Measurements from ENCODE around the gene ENDOD1. TPM values are rescaled to one million over a fixed set of nuclear protein-coding genes. Genes with fewer than 3 reads are reported as not detected.

The ENDOD1 gene
- total RNA-seq, 1 experiment from 2014 or later: 46.8 TPM

DNA sequence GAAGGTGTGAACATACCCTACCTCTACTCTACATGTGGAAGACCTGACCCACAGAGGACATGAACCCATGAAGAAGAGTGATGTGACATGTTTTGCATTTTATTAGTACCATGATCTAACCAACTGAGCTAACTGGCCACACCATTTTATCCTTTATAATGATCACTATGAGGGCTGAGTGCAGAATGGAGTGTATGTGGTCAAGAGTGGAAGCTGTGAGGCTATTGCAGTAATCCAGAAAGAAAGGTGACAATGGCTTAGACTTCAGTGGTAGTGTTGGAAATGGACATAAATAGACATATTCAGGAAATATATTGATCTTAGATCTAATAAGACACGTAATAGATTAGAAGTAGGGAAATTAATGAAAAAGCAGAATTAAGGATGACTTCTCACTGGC, 19.2 kb upstream of the ENDOD1 start:
- in situ Hi-C loops (cut with HindIII; ENCODE audit: low pct_unique_long_range_greater_than_20kb, low sequenced_read_pairs): no loop called here
- no peak for DNase-seq (ENCODE audit: low read depth, low spot score)

DNA sequence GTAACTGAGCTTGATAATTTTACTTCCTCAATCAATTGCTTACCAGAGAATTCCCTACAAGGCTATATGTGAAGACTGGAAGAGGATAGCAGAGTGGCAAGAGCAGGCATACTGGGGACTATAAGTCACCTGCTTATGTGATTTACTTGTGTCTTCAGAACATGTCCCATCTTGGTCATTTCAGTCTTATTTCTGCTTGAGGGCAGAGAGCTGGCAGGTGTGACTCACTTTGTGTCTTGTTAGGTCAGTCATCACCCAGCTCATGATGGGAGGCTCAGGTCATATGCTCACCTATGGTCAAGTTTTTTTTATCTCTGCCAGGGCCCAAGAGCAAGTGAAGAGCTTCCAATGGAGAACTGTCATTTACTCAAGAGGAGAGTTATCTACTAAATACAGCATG, 16.7 kb upstream of the ENDOD1 start:
- in situ Hi-C loops (cut with HindIII; ENCODE audit: low pct_unique_long_range_greater_than_20kb, low sequenced_read_pairs): no loop called here
- DNase-seq (ENCODE audit: low read depth, low spot score): no peak

DNA sequence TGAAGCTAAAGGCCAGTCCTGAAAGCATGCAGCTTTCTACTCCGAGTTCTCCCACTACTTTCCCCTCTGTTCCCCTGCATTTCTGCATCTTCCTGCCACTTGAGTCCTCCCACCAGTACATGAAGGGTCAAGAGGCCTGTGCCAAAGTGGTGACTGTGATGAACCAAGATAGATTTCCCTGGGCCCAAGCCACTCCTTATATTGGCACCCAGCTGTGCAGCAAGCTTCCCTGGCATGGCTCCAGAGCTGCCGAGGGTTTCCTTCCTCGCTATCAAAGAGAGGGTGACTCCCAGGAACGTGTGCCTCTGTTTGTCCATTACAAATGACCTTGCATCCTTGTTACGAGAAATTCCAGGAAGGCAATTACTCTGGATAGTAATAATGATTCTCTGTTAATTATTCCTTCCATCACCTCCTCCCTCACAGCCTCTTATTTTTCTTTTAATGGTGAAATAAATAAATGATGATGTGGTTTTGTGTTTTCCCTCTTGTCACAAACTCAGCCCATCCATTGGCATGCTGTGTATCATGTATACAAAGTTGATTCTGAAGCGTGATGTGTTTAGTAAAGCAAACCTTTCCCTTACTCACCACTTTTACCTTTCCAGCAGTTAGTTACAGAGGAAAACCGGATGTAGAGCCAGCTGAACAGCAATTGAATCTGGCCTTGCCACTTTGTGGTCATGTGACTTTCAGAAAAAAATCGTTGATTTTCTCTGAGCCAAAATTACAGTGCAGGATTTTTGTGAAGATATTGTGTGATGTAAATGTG, 14.7 kb upstream of the ENDOD1 start:
- no peak for DNase-seq (ENCODE audit: low read depth, low spot score)
- in situ Hi-C loops (cut with HindIII; ENCODE audit: low pct_unique_long_range_greater_than_20kb, low sequenced_read_pairs): no loop called here

DNA sequence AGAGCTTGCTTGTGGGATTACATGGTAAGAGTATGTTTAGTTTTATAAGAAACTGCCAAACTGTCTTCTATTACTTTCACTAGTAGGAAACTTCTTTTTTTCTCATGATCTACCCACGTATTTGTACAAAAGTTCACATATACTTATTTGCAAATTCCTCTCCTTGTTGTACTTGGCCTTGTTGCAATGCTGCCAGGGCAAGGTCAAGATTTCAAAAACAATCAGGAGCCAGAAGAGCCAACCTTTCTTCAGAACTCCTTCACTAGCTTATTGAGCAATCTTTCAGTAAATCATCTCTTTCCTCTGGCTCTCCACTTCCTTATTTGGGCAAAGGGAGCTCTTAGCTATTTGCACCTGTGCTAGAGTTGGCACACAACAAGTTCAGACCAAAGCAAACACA, 13.2 kb upstream of the ENDOD1 start:
- in situ Hi-C loops (cut with HindIII; ENCODE audit: low pct_unique_long_range_greater_than_20kb, low sequenced_read_pairs): no loop called here

DNA sequence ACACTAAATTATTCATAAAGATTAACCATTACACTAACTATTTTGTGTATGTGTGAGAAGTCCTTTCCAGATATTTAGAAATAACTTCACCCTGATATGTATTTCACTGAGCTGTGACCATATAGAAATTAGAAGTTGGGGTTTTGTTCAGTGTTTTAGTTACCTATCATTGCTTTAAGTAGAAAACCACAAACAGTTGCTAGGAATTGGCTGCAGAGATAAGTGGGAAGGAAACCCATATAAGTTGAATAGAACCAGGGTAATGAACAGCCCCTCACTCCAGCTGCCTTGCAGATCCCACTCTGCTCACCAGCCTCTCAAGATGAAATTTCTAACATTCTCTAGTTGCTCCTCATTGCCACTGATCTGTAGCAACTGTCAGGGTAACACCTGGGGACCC, 12.7 kb upstream of the ENDOD1 start:
- in situ Hi-C loops (cut with HindIII; ENCODE audit: low pct_unique_long_range_greater_than_20kb, low sequenced_read_pairs): no loop called here
- DNase-seq (ENCODE audit: low read depth, low spot score): no peak

More for the DNA sequence above, 13.2 kb upstream of the ENDOD1 start:
- no peak for DNase-seq (ENCODE audit: low read depth, low spot score)

DNA sequence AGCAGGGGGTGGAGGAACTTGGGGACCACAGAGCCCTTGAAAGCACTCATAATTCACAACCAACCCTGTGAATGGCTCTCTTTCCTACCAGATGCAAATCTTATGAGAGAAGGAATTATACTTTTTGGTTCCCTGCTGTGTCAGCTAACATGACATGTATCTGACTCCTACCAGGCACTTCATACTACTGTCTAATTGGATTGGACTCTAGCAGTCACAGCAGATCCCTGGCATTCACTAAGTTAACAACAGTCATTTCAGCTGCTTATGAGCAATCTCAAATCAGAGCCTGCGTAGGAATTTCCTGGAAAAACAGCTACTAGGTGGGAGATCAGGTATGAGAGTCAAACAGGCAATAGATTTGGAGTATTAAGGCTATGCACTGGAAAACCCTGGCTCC, 11.1 kb upstream of the ENDOD1 start:
- in situ Hi-C loops (cut with HindIII; ENCODE audit: low pct_unique_long_range_greater_than_20kb, low sequenced_read_pairs): no loop called here
- no peak for DNase-seq (ENCODE audit: low read depth, low spot score)

DNA sequence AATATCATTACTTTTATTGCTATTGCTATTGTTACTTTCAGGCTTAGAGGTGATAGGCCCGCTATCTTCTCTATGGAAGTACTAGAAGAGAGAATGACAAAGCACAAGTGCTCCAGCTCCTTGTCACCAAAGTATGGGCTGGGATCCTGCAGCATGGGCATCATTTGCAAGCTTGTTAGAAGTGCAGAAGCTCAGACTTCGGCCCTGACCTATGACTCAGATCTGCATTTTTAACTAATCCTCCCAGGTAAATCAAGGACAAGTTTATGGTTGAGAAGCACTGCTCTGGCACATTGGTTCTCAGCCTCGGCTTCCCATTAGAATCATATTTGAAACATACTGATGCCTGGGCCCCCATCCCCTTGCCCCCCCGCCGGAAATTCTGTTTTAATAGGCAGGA, 8.6 kb upstream of the ENDOD1 start:
- in situ Hi-C loops (cut with HindIII; ENCODE audit: low pct_unique_long_range_greater_than_20kb, low sequenced_read_pairs): no loop called here
- no peak for DNase-seq (ENCODE audit: low read depth, low spot score)

DNA sequence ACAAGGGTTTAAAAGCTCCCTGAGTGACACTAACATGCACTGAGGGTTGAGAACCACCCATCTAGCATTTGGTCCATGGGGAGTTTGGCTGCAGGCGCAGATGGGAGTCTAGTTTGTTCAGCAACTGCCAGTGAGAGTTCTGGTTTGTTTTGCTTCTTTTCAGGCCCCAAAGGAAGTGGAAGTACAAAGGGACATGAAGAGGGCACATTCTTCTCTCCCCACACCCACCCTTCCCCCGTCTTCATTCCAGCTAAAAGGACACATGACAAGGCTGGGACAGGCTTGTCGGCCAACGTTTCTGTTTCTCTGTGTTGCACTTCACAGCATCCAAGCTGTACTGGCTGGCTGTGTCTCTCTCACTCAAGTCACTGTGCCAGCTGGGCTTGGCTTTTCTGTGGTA, 8.2 kb upstream of the ENDOD1 start:
- in situ Hi-C loops (cut with HindIII; ENCODE audit: low pct_unique_long_range_greater_than_20kb, low sequenced_read_pairs): no loop called here
- DNase-seq (ENCODE audit: low read depth, low spot score): no peak

DNA sequence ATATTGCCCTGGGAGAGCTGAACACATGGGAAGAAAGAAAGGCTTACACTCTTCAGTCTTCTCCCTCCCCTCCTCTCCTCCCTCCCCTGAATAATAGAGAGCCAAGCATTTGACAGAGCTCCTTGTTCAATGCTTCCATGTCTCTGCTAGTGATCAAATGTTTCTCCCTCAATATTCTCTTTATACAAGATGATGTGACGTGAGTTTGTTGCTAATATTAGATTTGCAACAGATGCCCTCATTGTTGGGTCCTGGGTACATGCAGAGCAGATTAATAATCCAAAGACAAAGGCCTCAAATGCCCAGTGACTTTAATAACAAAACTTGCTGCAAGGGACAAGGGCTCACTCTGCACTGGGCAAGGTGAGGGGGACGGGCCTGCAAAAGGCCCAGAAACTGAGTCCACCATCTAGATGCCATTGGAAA, 7.1 kb upstream of the ENDOD1 start:
- in situ Hi-C loops (cut with HindIII; ENCODE audit: low pct_unique_long_range_greater_than_20kb, low sequenced_read_pairs): no loop called here

DNA sequence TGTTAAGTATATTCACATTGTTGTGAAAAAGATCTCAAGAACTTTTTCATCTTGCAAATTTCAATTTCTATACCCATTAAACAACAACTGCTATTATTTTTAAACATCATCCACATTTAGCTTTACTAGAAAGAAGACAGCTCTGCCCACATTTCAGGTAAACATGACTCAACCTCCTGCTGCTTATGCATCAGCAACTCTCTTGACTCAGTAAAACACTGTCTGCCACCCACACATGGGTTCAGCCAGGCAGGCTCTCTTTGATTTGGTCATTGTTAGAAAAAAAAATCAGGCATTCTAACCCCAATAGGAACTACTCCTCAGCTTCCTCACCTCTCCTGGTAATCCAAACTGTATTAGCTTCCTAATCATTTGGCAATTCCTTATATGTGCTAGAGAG, 5.1 kb upstream of the ENDOD1 start:
- no peak for DNase-seq (ENCODE audit: low read depth, low spot score)
- in situ Hi-C loops (cut with HindIII; ENCODE audit: low pct_unique_long_range_greater_than_20kb, low sequenced_read_pairs): no loop called here

More for the DNA sequence above, 7.1 kb upstream of the ENDOD1 start:
- peak; percentile 72 for DNase-seq (ENCODE audit: low read depth, low spot score)

DNA sequence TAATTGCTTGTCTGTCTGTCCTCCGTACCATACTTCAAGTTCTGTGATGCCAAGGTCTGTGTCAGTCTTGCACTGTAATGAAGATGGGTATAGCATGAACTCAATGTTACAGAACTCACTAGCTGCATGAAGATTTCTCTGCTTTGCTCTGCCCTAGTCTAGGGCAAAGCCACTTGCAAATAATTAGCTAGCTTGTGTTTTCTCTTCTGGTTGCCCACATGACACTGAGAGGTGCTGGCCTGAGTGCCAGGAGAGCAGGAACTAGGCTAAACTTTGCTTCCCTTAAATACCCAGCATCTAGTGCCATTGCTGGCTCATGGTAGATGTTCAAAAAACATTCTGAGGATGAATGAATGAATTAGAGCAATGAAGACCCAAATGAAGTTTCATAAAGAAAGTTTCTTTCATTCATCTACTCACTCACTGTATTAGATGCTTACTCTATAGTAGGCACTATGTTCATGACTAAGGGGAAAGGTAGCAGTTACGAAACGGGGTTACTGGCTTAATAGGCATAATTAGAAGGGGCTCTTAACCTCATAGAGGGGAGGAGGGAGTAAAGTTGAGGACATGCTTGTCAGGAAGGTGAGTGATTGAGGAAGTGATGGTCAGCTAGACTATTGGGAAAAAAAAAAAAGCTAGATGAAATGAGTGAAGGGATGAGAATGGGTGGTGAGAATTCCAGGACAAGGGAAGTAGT, 4.4 kb upstream of the ENDOD1 start:
- in situ Hi-C loops (cut with HindIII; ENCODE audit: low pct_unique_long_range_greater_than_20kb, low sequenced_read_pairs): no loop called here
- DNase-seq (ENCODE audit: low read depth, low spot score): no peak

DNA sequence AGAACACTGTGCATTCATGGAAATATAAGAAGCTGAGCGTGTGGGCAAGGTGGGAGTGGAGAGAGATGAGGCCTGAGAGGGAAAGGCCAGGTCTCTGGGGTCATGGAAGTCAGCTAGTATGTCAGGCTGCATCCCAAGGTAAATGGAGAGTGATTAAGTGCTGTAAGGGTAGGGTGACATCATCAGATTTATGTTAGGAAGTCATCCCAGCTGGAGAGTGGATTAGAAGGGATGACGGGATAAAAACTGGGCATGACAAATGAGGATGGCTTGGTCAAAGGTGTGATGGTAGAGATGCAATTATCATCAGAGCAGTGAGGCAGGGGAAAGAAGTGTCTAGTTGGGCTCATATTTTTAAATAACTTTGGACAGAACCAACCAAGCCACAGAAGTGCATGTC, 3.5 kb upstream of the ENDOD1 start:
- no peak for DNase-seq (ENCODE audit: low read depth, low spot score)
- in situ Hi-C loops (cut with HindIII; ENCODE audit: low pct_unique_long_range_greater_than_20kb, low sequenced_read_pairs): no loop called here

DNA sequence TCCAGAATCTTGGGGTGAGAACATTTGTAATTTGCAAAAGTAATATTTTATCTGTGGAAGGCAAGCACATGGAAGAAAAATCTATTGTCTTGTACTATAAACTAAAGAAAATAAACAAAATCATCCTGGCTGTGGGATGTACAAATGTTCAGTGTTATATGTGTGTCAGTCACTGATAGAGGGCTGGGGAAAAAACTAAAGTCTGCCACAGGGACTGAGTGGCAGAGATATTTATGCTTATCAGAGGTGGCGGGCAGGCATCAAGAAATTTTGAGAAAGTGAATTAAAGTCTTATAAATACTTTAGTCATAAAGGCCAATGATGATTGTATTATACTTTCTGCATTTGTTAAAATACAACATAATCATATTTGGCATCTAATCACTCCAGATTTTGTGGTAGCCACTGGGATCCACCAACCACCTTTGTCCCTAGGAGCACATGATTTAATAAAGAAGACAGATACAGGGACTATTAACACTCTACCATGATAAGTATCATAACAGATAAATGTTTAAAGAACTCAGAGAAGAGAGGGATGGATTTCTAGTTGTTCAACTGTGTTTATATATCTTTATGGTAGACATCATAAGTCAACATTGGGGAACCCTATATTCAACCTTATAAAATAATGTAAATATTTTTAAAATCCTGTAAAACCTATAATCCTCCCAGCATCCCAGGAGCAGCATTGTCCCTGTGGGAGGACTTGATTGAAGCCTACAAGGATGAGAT, 2.6 kb upstream of the ENDOD1 start:
- no peak for DNase-seq (ENCODE audit: low read depth, low spot score)
- in situ Hi-C loops (cut with HindIII; ENCODE audit: low pct_unique_long_range_greater_than_20kb, low sequenced_read_pairs): no loop called here

DNA sequence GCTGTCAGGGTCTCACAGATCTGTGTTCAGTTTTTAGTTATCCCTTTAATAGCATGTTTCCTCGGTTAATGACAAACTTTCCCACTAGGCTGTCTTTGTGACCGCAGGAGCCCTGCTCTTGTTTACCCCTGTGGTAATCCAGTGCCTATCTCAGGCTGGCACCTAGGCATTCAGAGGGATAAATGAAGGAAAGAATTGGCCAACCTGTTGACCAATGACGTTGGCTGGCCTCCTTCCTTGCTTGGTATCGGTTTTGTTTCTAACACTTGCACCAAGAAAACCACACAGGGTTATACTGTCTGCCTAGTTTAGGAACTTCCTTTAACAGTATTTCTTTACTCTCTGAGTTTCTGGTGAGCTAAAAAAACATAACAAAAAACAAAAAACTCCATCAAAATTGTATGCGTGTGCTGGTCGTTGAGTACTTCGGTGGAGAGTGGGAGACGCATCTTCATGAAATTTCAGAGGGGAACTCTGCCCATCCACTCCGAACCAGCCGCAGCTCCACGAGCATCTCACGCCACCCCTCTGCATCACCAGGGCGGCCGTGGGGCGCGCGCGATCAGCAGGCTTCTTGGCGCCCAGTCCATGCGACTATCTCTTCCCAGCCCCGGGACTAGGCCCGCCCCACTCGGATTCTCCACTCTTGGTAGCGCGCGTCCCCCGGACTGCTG, 563 bp upstream of the ENDOD1 start:
- in situ Hi-C loops (cut with HindIII; ENCODE audit: low pct_unique_long_range_greater_than_20kb, low sequenced_read_pairs): no loop called here
- no peak for DNase-seq (ENCODE audit: low read depth, low spot score)

DNA sequence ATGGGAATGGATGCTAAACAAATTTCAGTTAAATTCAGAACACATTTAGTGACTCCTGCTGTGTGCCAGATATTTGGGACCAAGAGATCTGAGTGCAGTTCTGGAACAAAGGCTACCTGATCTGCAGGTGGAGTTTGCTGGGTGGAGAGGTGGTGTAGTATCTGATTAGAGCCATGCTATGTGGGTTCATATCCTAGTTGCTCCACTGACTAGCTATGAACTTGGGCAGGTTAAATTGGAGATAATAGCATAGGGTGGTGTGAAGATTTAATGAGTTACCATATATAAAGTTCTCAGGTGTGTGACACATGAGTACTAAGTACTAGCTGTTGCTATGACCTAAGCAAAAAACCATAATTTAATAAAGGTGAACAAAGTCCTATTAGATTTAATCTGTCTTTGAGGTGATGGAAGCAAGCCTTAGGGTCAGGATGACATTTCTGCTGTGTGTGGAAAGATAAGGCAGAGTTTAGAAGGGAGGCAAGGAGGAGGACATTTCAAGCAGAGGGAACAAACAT, 2.1 kb downstream of the ENDOD1 start:
- in situ Hi-C loops (cut with HindIII; ENCODE audit: low pct_unique_long_range_greater_than_20kb, low sequenced_read_pairs): no loop called here
- DNase-seq (ENCODE audit: low read depth, low spot score): no peak

DNA sequence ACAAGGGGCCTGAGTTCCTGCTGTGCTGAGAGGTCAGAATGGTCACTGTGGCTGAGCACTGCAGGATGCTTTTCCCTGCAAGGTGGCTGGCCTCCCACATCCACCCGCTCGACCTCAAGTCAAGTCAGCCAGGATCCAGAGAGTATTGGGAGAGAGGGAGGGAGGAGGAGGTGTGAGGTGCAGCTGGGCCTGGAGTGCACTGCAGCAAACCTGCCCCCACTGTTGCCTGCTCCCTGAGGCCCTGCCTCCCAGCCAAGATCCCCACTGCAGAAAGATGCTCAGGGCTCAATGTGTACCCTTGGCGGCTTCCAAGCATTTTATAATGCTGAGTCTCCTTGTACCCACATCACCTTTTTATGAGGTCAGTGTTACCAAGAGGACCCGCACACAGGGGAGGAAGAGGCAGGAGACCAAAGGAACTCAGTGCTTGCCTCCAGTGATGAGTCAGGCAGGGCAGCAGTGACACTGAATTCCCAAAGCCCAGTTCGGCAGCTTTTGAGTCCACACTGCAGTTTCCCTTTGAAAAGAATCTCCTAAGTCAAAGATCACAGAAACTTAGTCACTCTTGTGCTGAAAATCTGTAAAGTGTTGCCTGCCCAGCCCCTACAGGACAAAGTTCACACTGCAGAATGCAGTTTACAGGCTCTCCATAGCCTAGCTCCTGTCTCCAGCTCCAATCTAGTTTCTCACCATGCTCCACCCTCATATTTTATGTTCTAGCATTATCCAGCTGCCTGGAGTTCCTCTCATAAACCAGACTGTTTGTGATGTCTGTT, 3.1 kb downstream of the ENDOD1 start:
- in situ Hi-C loops (cut with HindIII; ENCODE audit: low pct_unique_long_range_greater_than_20kb, low sequenced_read_pairs): no loop called here
- DNase-seq (ENCODE audit: low read depth, low spot score): peak; percentile 32

DNA sequence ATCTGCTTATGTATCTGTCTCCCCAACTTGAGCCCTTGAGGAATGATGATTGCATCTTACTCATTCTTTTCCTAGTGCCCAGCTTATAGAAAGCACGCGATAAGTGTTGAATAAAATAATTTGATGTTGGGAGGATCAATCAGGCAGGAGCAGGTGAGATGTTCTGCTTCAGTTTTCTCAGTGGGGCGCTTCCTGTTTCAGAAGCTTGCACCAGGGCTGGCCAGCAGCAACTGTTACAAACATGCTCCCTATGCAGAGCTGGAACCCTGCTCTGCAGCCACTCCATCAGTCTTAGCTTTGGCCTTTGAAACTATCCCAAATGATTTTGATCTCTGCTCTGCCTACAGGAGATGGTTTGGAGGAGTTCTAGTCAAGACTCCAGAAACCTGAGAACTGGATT, 3.9 kb downstream of the ENDOD1 start:
- in situ Hi-C loops (cut with HindIII; ENCODE audit: low pct_unique_long_range_greater_than_20kb, low sequenced_read_pairs): no loop called here
- DNase-seq (ENCODE audit: low read depth, low spot score): no peak

Measured in SK-MEL-5 (cell line).